GM12892 (cell line): Measurements from ENCODE around the gene SCG2.
"Not testable (repeated sequence)": the region's sequence is repeated elsewhere in the genome, so short reads cannot be mapped to it uniquely, and the experiment has no call there.

Experiments
- DNase-seq: peaks from one replicate; pipeline ENCODE4 v3.0.0; 2011; ENCODE audit not compliant: insufficient read length
- FAIRE-seq: peaks from 2 replicates; lab custom pipeline; 2011; peaks lifted over from hg19 to GRCh38; lab: Jason Lieb, UNC
- POLR2A ChIP-seq: IDR thresholded peaks from 2 replicates; pipeline ENCODE4 v1.6.1; 2011; ENCODE audit warnings: low read depth, low read length, control low read depth
- POLR2AphosphoS5 ChIP-seq: IDR thresholded peaks from 2 replicates; pipeline ENCODE4 v1.6.1; 2011; ENCODE audit warnings: low read depth, low read length, control low read depth
- TAF1 ChIP-seq: IDR thresholded peaks from 2 replicates; pipeline ENCODE4 v1.6.1; 2011; ENCODE audit warnings: low read depth, mild to moderate bottlenecking, control low read depth, low read length, borderline replicate concordance

Gene SCG2

GRCh38 chr2:223604231-223604630, 2.1 kb upstream of the SCG2 start:
- no peak for TF ChIP-seq TAF1
- TF ChIP-seq POLR2AphosphoS5: no peak
- TF ChIP-seq POLR2A: no peak
- FAIRE-seq (no peak), DNase-seq (no peak)

GRCh38 chr2:223602972-223603371, 811 bp upstream of the SCG2 start:
- DNase-seq (no peak), FAIRE-seq (no peak)
- TF ChIP-seq TAF1: no peak
- no peak for TF ChIP-seq POLR2AphosphoS5
- TF ChIP-seq POLR2A: no peak

- no peak for TF ChIP-seq TAF1
- no peak for TF ChIP-seq POLR2AphosphoS5
- TF ChIP-seq POLR2A: no peak
- DNase-seq: no peak
- FAIRE-seq: no peak
Measured at GRCh38 chr2:223601018-223601417, 1.1 kb downstream of the SCG2 start.

- no peak for DNase-seq
- no peak for TF ChIP-seq POLR2AphosphoS5
- no peak for TF ChIP-seq TAF1
- TF ChIP-seq POLR2A: no peak
- no peak for FAIRE-seq
Measured at GRCh38 chr2:223599640-223600380, 2.4 kb downstream of the SCG2 start.

GRCh38 chr2:223598994-223599639, 3.0 kb downstream of the SCG2 start:
- FAIRE-seq (no peak), DNase-seq (no peak)
- no peak for TF ChIP-seq POLR2A
- TF ChIP-seq POLR2AphosphoS5: no peak
- no peak for TF ChIP-seq TAF1

GRCh38 chr2:223597076-223597475, 5.1 kb downstream of the SCG2 start:
- TF ChIP-seq POLR2AphosphoS5: no peak
- no peak for TF ChIP-seq TAF1
- no peak for TF ChIP-seq POLR2A
- DNase-seq (no peak), FAIRE-seq (no peak)

- no peak for TF ChIP-seq POLR2AphosphoS5
- TF ChIP-seq TAF1: no peak
- no peak for TF ChIP-seq POLR2A
- FAIRE-seq (no peak), DNase-seq (no peak)
Measured at GRCh38 chr2:223596208-223596607, 6.0 kb downstream of the SCG2 start.

GRCh38 chr2:223594831-223595230, 7.3 kb downstream of the SCG2 start:
- FAIRE-seq: no peak
- TF ChIP-seq POLR2A (no peak), TAF1 (no peak), POLR2AphosphoS5 (no peak)
- no peak for DNase-seq

- DNase-seq: no peak
- FAIRE-seq: no peak
- TF ChIP-seq POLR2A: no peak
- no peak for TF ChIP-seq TAF1
- no peak for TF ChIP-seq POLR2AphosphoS5
Measured at GRCh38 chr2:223594259-223594658, 7.9 kb downstream of the SCG2 start.

GRCh38 chr2:223592689-223593088, 9.5 kb downstream of the SCG2 start:
- not testable (repeated sequence) for FAIRE-seq

GRCh38 chr2:223591596-223591995, 10.6 kb downstream of the SCG2 start:
- FAIRE-seq (no peak), DNase-seq (no peak)

More at GRCh38 chr2:223592689-223593088, 9.5 kb downstream of the SCG2 start:
- DNase-seq: not testable (repeated sequence)

GRCh38 chr2:223590964-223591363, 11.2 kb downstream of the SCG2 start:
- no peak for TF ChIP-seq TAF1
- no peak for TF ChIP-seq POLR2A
- FAIRE-seq: no peak
- no peak for DNase-seq

More at GRCh38 chr2:223591596-223591995, 10.6 kb downstream of the SCG2 start:
- TF ChIP-seq TAF1: no peak
- TF ChIP-seq POLR2AphosphoS5: no peak
- TF ChIP-seq POLR2A: no peak
